Spinal cord (tissue), 10 donors: Measurements from ENCODE around the gene ZWINT. TPM values are rescaled to one million over a fixed set of nuclear protein-coding genes. Genes with fewer than 3 reads are reported as not detected.

ENCODE experiments used
- DNase-seq, 6 donors: peaks; one replicate each; pipeline versions ENCODE4 v3.0.0 to v3.0.0-alpha.2; 2013 to 2015; ENCODE audit warnings: low spot score in 6 of 6, low read depth in 4 of 6
- H3K27ac ChIP-seq: one replicate; pipeline ENCODE4 v1.5.1; 2013; ENCODE audit warnings: low read depth, low read length, control low read depth
- H3K27me3 ChIP-seq: one replicate; pipeline ENCODE4 v1.6.1; 2013; ENCODE audit warnings: low read length; ENCODE audit not compliant: control insufficient read depth, insufficient read depth
- H3K36me3 ChIP-seq: one replicate; pipeline ENCODE4 v1.6.1; 2013; ENCODE audit warnings: low read length; ENCODE audit not compliant: control insufficient read depth, insufficient read depth
- H3K4me1 ChIP-seq: one replicate; pipeline ENCODE4 v1.6.1; 2013; ENCODE audit warnings: low read length; ENCODE audit not compliant: control insufficient read depth, insufficient read depth
- H3K4me3 ChIP-seq: one replicate; pipeline ENCODE4 v1.5.1; 2013; ENCODE audit warnings: low read depth, low read length, control low read depth
- H3K9me3 ChIP-seq: one replicate; pipeline ENCODE4 v1.6.1; 2013; ENCODE audit warnings: low read length; ENCODE audit not compliant: control insufficient read depth, insufficient read depth
- WGBS: methylation state at CpG from one replicate; pipeline ENCODE4 v1.1.5; 2013; ENCODE audit warnings: missing lambda C conversion rate; ENCODE audit not compliant: insufficient coverage; 5-methylcytosine and 5-hydroxymethylcytosine counted together
- polyA plus RNA-seq, 2 donors: library from polyadenylated mRNA; unstranded; fragments of 120-200 nt; gene quantifications; one replicate each; pipeline ENCODE4 v1.2.1, GENCODE V29; 2013; ENCODE audit not compliant: insufficient read length in 2 of 2
- total RNA-seq, 2 donors: library from RNA; depleted of rRNA in 1 of 2; stranded (reverse); fragments of 120-200 nt in 1 of 2; fragments of >200 nt in 1 of 2; gene quantifications; one replicate each; pipeline versions ENCODE4 v1.2.3 to v1.2.4, GENCODE V29; 2013 to 2014
- donor health status: healthy.

The ZWINT gene
- total and polyA plus RNA-seq, 4 donors = 13.8 to 34.6 (median 30.1) TPM

DNA sequence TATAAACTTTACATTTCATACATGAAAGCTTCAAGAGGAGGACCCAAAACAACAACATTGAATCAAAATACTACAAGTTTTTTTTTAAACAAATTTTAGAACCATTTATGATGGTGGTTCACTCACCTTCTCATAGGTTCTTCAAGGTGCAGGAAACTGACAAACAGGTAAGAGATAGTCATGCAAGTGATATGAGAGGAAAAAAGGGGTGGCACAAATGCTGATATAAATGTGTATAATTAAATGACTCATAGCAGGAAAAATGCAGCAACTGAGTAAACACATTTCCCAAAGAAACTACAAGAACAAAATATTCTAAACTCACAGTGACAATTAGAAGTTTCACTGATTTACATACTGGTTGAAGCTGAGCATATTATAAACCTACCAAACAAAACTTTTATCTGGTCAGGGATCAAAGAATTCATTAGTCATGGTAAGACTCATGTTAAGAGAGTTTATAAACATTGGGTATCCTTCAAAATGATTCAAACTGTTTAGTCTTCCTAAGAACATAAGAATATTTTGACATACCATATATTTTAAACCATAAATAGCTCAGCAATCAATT, 14.1 kb downstream of the ZWINT start:
- DNase-seq = no peak
- H3K9me3 ChIP-seq = no peaks in the 10 kb centered on the region
- no peaks in the 10 kb centered on the region for H3K27me3 ChIP-seq
- no peak overlapping the region for H3K27ac ChIP-seq
- no peaks in the 10 kb centered on the region for H3K36me3 ChIP-seq
- no peak overlapping the region for H3K4me3 ChIP-seq
- no peaks in the 10 kb centered on the region for H3K4me1 ChIP-seq

GRCh38 chr10:56341612-56342011, 19.4 kb downstream of the ZWINT start:
- Histone ChIP-seq H3K9me3 (peaks cover 2% of the 10 kb centered on the region), H3K27me3 (no peaks in the 10 kb centered on the region), H3K4me3 (no peak overlapping the region), H3K36me3 (no peaks in the 10 kb centered on the region), H3K27ac (no peak overlapping the region), H3K4me1 (no peaks in the 10 kb centered on the region)
- no CpG with 5 or more reads among the region's 1 CpG for WGBS
- no peak for DNase-seq

GRCh38 chr10:56329961-56330360, 31.1 kb downstream of the ZWINT start:
- Histone ChIP-seq H3K27me3 (no peaks in the 10 kb centered on the region), H3K4me1 (no peaks in the 10 kb centered on the region), H3K4me3 (no peak overlapping the region), H3K36me3 (no peaks in the 10 kb centered on the region), H3K9me3 (no peaks in the 10 kb centered on the region), H3K27ac (no peak overlapping the region)
- no peak for DNase-seq
- 83% methylated on average over 1 of the region's 2 CpGs for WGBS

GRCh38 chr10:56327118-56327517, 33.9 kb downstream of the ZWINT start:
- H3K4me1 ChIP-seq = no peaks in the 10 kb centered on the region
- WGBS = no CpG with 5 or more reads among the region's 3 CpGs

DNA sequence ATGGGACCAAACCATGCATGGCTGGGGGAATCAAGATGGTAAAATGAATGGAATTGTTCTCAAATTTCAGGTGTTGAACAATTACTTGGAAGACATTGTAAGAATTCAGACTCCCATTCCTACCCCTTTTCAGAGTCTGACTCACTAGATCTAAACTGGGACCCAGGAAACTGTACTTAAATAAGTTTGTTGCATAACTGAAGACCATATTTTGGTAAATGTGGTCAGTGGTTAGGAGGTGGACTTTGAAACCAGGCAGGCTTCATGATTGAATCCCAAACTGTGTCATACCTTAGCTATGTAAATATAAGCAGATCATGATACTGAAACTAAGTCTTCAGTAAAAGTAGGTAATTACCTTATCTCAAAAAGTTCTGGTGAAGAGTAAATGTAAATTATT, 41.7 kb downstream of the ZWINT start:
- no peak for DNase-seq
- no peaks in the 10 kb centered on the region for H3K27me3 ChIP-seq
- no peaks in the 10 kb centered on the region for H3K4me1 ChIP-seq

More at GRCh38 chr10:56327118-56327517, 33.9 kb downstream of the ZWINT start:
- Histone ChIP-seq H3K36me3 (no peaks in the 10 kb centered on the region), H3K9me3 (no peaks in the 10 kb centered on the region), H3K27ac (no peak overlapping the region), H3K4me3 (no peak overlapping the region), H3K27me3 (no peaks in the 10 kb centered on the region)
- no peak for DNase-seq

GRCh38 chr10:56318816-56319215, 42.2 kb downstream of the ZWINT start:
- H3K9me3 ChIP-seq = no peaks in the 10 kb centered on the region
- no peak for DNase-seq
- no peaks in the 10 kb centered on the region for H3K4me1 ChIP-seq
- WGBS = no CpG with 5 or more reads among the region's 2 CpGs
- H3K4me3 ChIP-seq = no peak overlapping the region
- no peaks in the 10 kb centered on the region for H3K36me3 ChIP-seq
- H3K27me3 ChIP-seq = no peaks in the 10 kb centered on the region
- H3K27ac ChIP-seq = no peak overlapping the region

More for the DNA sequence above, 41.7 kb downstream of the ZWINT start:
- no peak overlapping the region for H3K4me3 ChIP-seq
- H3K27ac ChIP-seq = no peak overlapping the region
- H3K9me3 ChIP-seq = no peaks in the 10 kb centered on the region
- no peaks in the 10 kb centered on the region for H3K36me3 ChIP-seq

DNA sequence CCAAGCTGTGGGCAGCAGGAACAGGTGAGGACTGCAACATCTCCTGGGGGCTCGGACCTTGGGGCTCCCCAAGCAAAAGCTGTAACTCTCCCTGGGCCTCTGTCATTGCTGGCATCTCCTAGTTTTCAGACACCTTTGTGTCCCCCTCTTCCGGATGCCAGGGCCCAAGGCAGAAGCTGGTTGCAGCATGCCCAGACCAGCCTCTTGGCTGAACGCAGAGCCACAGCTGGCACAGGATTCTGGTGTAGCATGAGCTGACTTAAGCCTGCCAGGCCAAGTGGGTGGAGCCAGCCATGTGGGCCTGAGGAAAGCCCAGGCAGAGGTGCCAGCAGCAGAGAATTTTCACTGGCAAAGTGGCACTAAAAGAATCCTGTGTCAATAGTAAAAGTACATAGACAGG, 43.5 kb downstream of the ZWINT start:
- no peaks in the 10 kb centered on the region for H3K4me1 ChIP-seq
- no peak overlapping the region for H3K4me3 ChIP-seq
- no peaks in the 10 kb centered on the region for H3K36me3 ChIP-seq
- DNase-seq = no peak
- no peak overlapping the region for H3K27ac ChIP-seq
- 89% methylated on average over 3 of the region's 3 CpGs for WGBS
- no peaks in the 10 kb centered on the region for H3K27me3 ChIP-seq
- H3K9me3 ChIP-seq = no peaks in the 10 kb centered on the region

DNA sequence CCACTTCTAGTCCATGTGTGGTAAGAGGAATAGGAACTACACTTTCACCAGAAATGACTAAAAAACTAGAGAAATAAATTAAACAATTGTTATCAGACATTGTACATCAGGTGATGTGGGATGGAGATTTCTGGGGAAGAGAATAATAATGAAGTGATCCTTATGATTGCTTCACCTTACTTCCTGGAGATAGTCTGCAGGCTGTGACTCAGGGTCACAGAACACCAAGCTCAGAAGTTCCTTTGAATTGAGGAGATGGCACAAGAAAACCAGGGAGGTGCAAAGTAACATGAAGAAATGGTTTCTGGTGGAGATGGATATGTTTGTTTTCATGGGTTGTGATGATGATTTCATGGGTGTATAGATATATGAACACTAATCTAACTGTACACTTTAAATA, 44.5 kb downstream of the ZWINT start:
- Histone ChIP-seq H3K36me3 (no peaks in the 10 kb centered on the region), H3K4me3 (no peak overlapping the region), H3K27me3 (no peaks in the 10 kb centered on the region), H3K4me1 (no peaks in the 10 kb centered on the region), H3K27ac (no peak overlapping the region), H3K9me3 (no peaks in the 10 kb centered on the region)
- no peak for DNase-seq
